ENCODE data around the gene ADAM15. TPM values are rescaled to one million over a fixed set of nuclear protein-coding genes. Genes with fewer than 3 reads are reported as not detected.

ADAM15 gene
- total RNA-seq, 2 experiments from 2014 or later: 17.2 to 20.1 TPM

DNA sequence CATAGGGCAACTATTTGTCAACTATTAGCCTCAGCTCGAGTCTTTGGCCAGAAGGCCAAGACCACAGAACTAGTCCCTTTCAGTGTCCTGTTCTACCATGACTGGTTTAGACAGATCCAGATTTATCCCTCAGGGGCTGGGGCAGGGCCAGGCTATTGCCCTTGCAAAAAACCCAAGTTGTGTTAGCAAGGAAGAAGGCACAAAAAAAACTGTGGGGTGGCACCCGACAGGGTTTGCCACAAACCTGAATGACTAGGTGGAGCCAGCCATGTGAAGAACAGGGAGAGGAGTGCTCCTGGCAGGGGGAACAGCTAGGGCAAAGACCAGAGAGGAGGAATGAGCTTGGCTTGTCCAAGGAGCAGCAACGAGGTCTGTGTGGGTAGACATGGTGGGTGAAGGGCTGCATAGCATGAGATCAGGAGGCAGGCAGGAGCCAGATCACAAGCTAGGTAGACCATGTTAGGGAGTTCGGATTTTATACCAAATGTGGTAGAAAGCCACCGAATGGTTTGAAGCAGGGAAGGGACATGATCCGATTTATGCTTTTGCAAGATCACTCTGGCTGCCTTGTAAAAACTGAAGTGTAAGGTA, 13.2 kb upstream of the ADAM15 start:
- H3K27me3 Mint-ChIP-seq: no peaks in the 10 kb centered on the region
- H3K4me3 Mint-ChIP-seq: no peak overlapping the region
- H3K36me3 Mint-ChIP-seq (ENCODE audit: low read depth): no peaks in the 10 kb centered on the region
- H3K9me3 Mint-ChIP-seq: no peaks in the 10 kb centered on the region
- Histone ChIP-seq H3K27ac (ENCODE audit: low read depth in 1 of 2, low read length in 2 of 2) (no peak overlapping the region), H3K27me3 (ENCODE audit: control insufficient read depth in 1 of 2, insufficient read depth in 2 of 2, low read length in 2 of 2) (no peaks in the 10 kb centered on the region), H3K4me1 (ENCODE audit: insufficient read depth, low read length) (no peaks in the 10 kb centered on the region), H3K36me3 (ENCODE audit: insufficient read depth, low read length) (no peaks in the 10 kb centered on the region), H3K4me3 (ENCODE audit: low read length) (no peak overlapping the region), H3K9me3 (ENCODE audit: control insufficient read depth in 1 of 2, insufficient read depth in 1 of 2, low read length in 2 of 2) (no peaks in the 10 kb centered on the region)
- no peak for DNase-seq
- no peaks in the 10 kb centered on the region for H3K4me1 Mint-ChIP-seq (ENCODE audit: low read depth)
- TF ChIP-seq, protein P1, sequence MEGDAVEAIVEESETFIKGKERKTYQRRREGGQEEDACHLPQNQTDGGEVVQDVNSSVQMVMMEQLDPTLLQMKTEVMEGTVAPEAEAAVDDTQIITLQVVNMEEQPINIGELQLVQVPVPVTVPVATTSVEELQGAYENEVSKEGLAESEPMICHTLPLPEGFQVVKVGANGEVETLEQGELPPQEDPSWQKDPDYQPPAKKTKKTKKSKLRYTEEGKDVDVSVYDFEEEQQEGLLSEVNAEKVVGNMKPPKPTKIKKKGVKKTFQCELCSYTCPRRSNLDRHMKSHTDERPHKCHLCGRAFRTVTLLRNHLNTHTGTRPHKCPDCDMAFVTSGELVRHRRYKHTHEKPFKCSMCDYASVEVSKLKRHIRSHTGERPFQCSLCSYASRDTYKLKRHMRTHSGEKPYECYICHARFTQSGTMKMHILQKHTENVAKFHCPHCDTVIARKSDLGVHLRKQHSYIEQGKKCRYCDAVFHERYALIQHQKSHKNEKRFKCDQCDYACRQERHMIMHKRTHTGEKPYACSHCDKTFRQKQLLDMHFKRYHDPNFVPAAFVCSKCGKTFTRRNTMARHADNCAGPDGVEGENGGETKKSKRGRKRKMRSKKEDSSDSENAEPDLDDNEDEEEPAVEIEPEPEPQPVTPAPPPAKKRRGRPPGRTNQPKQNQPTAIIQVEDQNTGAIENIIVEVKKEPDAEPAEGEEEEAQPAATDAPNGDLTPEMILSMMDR (IDR thresholded peaks at IDR 0.05): no peak
- POLR2A ChIA-PET: no interaction called here
- intact Hi-C loops (cut with DNase I, micrococcal nuclease): loop anchor here in 1 of 2 experiments (10.0 kb wide), 1 partner anchor 117 kb away; no protein-coding TSS in a partner anchor
- H3K27ac Mint-ChIP-seq: no peak overlapping the region
- CTCF ChIA-PET: interaction anchor here (1.7 kb wide), 1 partner anchor 20 kb away, joined by 6 read pairs; no protein-coding TSS in a partner anchor
- no peak for ATAC-seq (ENCODE audit: poor library complexity)

DNA sequence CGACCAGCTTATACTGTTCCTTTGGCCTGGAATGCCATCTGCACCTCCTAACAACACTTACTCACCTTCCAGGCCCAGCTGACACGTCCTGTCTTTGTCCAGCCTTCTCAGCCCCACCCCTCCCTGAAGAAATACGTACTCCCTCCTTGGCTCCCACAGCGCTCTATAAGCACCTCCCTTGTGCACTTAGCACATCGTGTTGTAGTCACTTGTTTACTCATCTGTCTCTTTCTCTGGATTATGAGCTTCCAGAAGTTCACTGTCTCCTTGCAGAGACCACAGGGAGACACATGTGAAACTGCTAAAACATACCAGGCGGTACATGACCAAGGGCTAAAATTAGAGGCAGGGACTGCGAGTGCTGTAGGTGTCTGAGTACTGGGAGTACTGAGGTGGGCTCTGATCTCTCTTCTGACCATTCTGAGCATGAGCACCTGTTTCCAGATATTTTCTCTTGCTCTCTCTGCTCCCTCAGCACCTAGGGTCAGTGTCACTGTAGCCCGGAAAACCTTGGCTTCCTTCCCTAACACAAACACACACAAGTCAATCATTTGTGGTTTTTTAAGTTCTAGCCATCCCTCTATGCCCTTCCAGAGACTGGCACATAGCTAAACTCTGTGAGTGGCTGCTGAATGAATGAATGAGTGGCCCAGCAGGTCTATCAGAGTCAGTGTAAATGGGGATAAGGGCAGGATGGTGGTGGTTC, 12.4 kb upstream of the ADAM15 start:
- ATAC-seq (ENCODE audit: poor library complexity) (no peak), DNase-seq (no peak)
- H3K27ac Mint-ChIP-seq: no peak overlapping the region
- TF ChIP-seq, protein P1 (IDR thresholded peaks at IDR 0.05): no peak
- CTCF ChIA-PET: interaction anchor here (0.6 to 1.7 kb wide), 2 partner anchors 21 to 66 kb away, joined by 3 to 6 read pairs; no protein-coding TSS in a partner anchor
- no peaks in the 10 kb centered on the region for H3K27me3 Mint-ChIP-seq
- Histone ChIP-seq H3K27ac (ENCODE audit: low read depth in 1 of 2, low read length in 2 of 2) (no peak overlapping the region), H3K27me3 (ENCODE audit: control insufficient read depth in 1 of 2, insufficient read depth in 2 of 2, low read length in 2 of 2) (no peaks in the 10 kb centered on the region), H3K4me3 (ENCODE audit: low read length) (no peak overlapping the region), H3K4me1 (ENCODE audit: insufficient read depth, low read length) (no peaks in the 10 kb centered on the region), H3K9me3 (ENCODE audit: control insufficient read depth in 1 of 2, insufficient read depth in 1 of 2, low read length in 2 of 2) (no peaks in the 10 kb centered on the region), H3K36me3 (ENCODE audit: insufficient read depth, low read length) (no peaks in the 10 kb centered on the region)
- no peaks in the 10 kb centered on the region for H3K9me3 Mint-ChIP-seq
- H3K4me3 Mint-ChIP-seq: no peak overlapping the region
- H3K4me1 Mint-ChIP-seq (ENCODE audit: low read depth): no peaks in the 10 kb centered on the region
- POLR2A ChIA-PET: no interaction called here
- intact Hi-C loops (cut with DNase I, micrococcal nuclease): loop anchor here in 1 of 2 experiments (10.0 kb wide), 1 partner anchor 116 kb away; no protein-coding TSS in a partner anchor
- H3K36me3 Mint-ChIP-seq (ENCODE audit: low read depth): no peaks in the 10 kb centered on the region

DNA sequence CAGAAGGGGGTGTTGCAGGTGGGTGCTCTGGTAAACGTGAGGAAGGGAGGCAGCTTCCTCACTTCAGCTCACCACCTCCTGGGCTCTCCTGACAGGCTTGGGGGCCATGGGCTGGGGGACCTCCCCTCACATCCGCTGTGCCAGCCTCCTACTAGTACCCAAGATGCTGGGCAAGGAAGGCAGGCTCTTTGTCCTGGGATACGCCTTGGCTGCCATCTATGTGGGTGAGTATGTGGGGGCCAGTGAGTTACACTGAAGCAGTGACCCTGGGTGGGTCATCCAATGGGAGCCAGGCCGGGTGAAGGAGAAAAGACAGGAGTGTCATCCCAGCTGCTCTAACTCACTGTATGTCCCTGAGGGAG, 11.8 kb upstream of the ADAM15 start:
- Histone ChIP-seq H3K27me3 (ENCODE audit: control insufficient read depth in 1 of 2, insufficient read depth in 2 of 2, low read length in 2 of 2) (no peaks in the 10 kb centered on the region), H3K27ac (ENCODE audit: low read depth in 1 of 2, low read length in 2 of 2) (no peak overlapping the region), H3K36me3 (ENCODE audit: insufficient read depth, low read length) (no peaks in the 10 kb centered on the region), H3K4me1 (ENCODE audit: insufficient read depth, low read length) (no peaks in the 10 kb centered on the region), H3K9me3 (ENCODE audit: control insufficient read depth in 1 of 2, insufficient read depth in 1 of 2, low read length in 2 of 2) (no peaks in the 10 kb centered on the region), H3K4me3 (ENCODE audit: low read length) (no peak overlapping the region)
- POLR2A ChIA-PET: no interaction called here
- H3K4me3 Mint-ChIP-seq: no peak overlapping the region
- no peaks in the 10 kb centered on the region for H3K9me3 Mint-ChIP-seq
- DNase-seq: no peak
- CTCF ChIA-PET: interaction anchor here (0.6 to 1.7 kb wide), 2 partner anchors 22 to 66 kb away, joined by 3 to 6 read pairs; no protein-coding TSS in a partner anchor
- intact Hi-C loops (cut with DNase I, micrococcal nuclease): loop anchor here in 1 of 2 experiments (10.0 kb wide), 1 partner anchor 116 kb away; no protein-coding TSS in a partner anchor
- H3K36me3 Mint-ChIP-seq (ENCODE audit: low read depth): no peaks in the 10 kb centered on the region
- H3K27ac Mint-ChIP-seq: no peak overlapping the region
- H3K4me1 Mint-ChIP-seq (ENCODE audit: low read depth): no peaks in the 10 kb centered on the region
- no peak for ATAC-seq (ENCODE audit: poor library complexity)
- TF ChIP-seq, protein P1 (IDR thresholded peaks at IDR 0.05): no peak
- H3K27me3 Mint-ChIP-seq: no peaks in the 10 kb centered on the region

Measured in CD4-positive, alpha-beta T cell (primary cell).